Activated T-cell treated with anti-CD3 and anti-CD28 coated beads, Interleukin-2, amount 50 U/mL, for 24 hours (primary cell): ENCODE measurements around the gene MICU1.
"Not testable (repeated sequence)": the region's sequence is repeated elsewhere in the genome, so short reads cannot be mapped to it uniquely, and the experiment has no call there.

Experiments
- DNase-seq: peaks from one replicate; pipeline ENCODE4 v3.0.0-alpha.2; 2020
- H3K27ac Mint-ChIP-seq: 2 replicates; pipeline ENCODE4 v1.8.0; 2020; ENCODE audit warnings: mild to moderate bottlenecking, mixed read lengths
- H3K27me3 Mint-ChIP-seq: 2 replicates; pipeline ENCODE4 v1.8.0; 2020; ENCODE audit warnings: mixed read lengths
- H3K36me3 Mint-ChIP-seq: 2 replicates; pipeline ENCODE4 v1.8.0; 2020; ENCODE audit warnings: low read depth, mixed read lengths
- H3K4me1 Mint-ChIP-seq: 2 replicates; pipeline ENCODE4 v1.8.0; 2020; ENCODE audit warnings: low read depth, mixed read lengths
- H3K4me3 Mint-ChIP-seq: 2 replicates; pipeline ENCODE4 v1.8.0; 2020; ENCODE audit warnings: mild to moderate bottlenecking, moderate library complexity, mixed read lengths
- H3K9me3 Mint-ChIP-seq: 2 replicates; pipeline ENCODE4 v1.8.0; 2020; ENCODE audit warnings: mixed read lengths

MICU1 gene

DNA sequence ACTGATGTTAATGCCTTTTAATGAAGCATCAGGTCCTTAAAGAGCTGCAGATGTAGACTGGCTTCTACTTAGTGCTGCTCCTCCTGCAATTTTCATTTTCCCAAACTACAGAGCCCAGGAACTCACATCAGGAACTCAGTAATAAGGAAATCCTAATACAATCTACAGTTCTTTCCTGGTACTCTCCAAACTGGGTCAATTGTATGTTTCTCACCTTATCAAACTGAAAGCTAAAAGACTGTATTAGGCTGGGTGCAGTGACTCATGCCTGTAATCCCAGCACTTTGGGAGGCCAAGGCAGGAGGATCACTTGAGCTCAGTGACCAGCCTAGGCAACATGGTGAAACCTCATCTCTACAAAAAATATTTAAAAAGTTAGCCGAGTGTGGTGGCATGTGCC, 216.7 kb downstream of the MICU1 start:
- DNase-seq: no peak
- Mint-ChIP-seq H3K27ac (no peak overlapping the region), H3K4me1 (peaks cover 3% of the 10 kb centered on the region), H3K9me3 (no peaks in the 10 kb centered on the region), H3K27me3 (no peaks in the 10 kb centered on the region), H3K4me3 (no peak overlapping the region), H3K36me3 (peaks cover 25% of the 10 kb centered on the region)

DNA sequence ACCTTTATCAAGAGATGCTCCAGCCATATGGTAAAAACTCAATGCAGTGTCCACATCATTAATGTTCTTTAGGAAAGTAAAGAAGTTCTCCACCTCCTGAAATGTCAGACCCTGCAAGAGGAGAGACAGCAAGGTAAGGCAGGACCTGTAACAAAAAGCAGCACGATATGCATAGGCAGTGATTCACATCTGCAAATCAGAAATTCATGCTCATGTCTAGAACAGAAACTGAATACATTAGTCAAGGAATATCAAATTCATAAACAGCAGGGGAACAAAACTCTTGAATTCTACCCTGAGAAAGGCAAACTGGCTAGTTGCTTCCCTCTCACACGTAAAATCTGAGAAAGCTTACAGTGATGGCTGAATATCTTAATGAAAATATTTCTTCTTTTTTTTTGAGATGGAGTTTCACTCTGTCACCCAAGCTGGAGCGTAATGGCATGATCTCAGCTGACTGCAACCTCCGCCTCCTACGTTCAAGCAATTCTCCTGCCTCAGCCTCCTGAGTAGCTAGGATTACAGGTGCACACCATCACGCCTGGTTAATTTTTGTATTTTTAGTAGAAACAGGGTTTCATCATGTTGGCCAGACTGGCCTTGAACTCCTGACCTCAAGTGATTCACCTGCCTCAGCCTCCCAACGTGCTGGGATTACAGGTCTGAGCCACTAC, 217.8 kb downstream of the MICU1 start:
- DNase-seq: no peak
- Mint-ChIP-seq H3K27me3 (no peaks in the 10 kb centered on the region), H3K27ac (no peak overlapping the region), H3K36me3 (peaks cover 26% of the 10 kb centered on the region), H3K4me1 (peaks cover 3% of the 10 kb centered on the region), H3K4me3 (no peak overlapping the region), H3K9me3 (no peaks in the 10 kb centered on the region)

DNA sequence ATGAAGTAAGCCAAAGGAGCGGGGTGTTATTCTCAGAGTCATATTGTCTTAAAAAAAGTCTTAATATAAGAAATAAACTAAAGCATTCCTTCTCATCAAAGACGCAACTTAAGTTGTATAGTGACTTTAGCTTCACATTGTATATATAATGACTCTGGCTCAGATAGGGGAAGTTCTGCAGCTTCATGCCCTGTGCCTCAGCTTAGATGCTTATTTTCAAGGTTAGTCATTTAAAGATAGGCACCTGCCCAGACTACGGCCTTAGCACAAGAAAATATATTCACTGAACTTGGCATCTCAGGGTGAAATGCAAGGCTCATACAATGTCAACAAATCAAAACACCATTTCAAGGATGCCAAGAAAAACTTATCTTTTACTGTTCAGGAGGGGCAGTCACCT, 218.4 kb downstream of the MICU1 start:
- no peak for DNase-seq
- Mint-ChIP-seq H3K27ac (no peak overlapping the region), H3K4me3 (no peak overlapping the region), H3K36me3 (peaks cover 29% of the 10 kb centered on the region), H3K9me3 (no peaks in the 10 kb centered on the region), H3K27me3 (no peaks in the 10 kb centered on the region), H3K4me1 (peaks cover 3% of the 10 kb centered on the region)

DNA sequence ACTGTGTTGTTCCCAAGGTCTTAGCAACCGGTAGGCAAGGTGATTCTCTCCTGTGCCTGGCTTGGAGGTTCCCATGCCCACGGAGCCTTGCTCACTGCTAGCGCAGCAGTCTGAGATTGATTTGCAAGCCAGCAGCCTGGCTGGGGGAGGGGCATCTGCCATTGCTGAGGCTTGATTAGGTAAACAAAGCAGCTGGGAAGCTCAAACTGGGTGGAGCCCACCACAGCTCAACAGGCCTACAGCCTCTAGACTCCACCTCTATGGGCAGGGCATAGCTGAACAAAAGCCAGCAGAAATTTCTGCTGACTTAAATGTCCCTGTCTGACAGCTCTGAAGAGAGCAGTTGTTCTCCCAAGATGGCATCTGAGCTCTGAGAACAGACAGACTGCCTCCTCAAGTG, 230.3 kb downstream of the MICU1 start:
- H3K4me3 Mint-ChIP-seq, H3K4me1 Mint-ChIP-seq, H3K9me3 Mint-ChIP-seq, DNase-seq, H3K27me3 Mint-ChIP-seq, H3K27ac Mint-ChIP-seq: not testable (repeated sequence)
- H3K36me3 Mint-ChIP-seq: peaks cover 17% of the 10 kb centered on the region

DNA sequence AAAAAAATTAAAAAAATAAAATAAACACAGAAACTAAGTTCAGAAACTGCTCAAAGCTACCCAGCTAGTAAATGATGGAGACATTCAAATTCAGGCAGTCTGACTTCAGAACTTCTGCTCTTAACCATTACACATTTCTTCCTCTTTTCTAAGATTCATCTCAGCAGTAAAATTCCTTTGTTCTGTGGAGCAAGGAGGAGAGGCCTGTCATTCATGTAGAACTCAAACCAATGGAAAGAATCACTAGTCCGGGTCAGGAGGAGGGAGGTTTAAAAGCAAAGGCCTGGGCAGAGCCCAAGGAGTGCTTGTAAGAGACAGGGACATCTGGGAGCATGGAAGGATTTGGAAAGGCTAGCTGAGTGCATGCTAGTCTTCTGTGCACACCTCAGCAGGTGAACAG, 233.3 kb downstream of the MICU1 start:
- Mint-ChIP-seq H3K27ac (no peak overlapping the region), H3K27me3 (no peaks in the 10 kb centered on the region), H3K36me3 (peaks cover 9% of the 10 kb centered on the region), H3K4me1 (peaks cover 3% of the 10 kb centered on the region), H3K9me3 (peaks cover 2% of the 10 kb centered on the region), H3K4me3 (no peak overlapping the region)
- DNase-seq: no peak

DNA sequence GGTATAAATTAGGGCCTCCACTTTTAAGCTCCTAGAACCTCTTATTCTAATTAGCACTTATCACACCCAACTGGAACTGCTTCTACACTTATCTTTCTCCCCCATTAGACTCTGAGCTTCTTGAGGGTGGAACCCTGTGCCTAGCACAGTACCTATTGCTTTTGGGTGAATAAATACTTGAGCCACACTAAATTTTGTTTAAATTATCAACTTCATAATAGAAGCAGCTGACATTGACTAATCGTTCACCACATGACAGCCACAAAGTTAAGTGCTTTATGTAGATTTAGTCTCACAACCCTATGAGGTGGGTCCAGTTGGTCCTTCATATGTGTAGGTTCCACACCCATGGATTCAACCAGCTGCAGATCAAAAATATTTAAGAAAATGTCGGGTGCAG, 235.1 kb downstream of the MICU1 start:
- peaks cover 7% of the 10 kb centered on the region for H3K36me3 Mint-ChIP-seq
- H3K9me3 Mint-ChIP-seq: no peaks in the 10 kb centered on the region
- no peak for DNase-seq
- H3K27me3 Mint-ChIP-seq: no peaks in the 10 kb centered on the region
- H3K4me3 Mint-ChIP-seq: no peak overlapping the region
- H3K4me1 Mint-ChIP-seq: peaks cover 3% of the 10 kb centered on the region
- no peak overlapping the region for H3K27ac Mint-ChIP-seq

DNA sequence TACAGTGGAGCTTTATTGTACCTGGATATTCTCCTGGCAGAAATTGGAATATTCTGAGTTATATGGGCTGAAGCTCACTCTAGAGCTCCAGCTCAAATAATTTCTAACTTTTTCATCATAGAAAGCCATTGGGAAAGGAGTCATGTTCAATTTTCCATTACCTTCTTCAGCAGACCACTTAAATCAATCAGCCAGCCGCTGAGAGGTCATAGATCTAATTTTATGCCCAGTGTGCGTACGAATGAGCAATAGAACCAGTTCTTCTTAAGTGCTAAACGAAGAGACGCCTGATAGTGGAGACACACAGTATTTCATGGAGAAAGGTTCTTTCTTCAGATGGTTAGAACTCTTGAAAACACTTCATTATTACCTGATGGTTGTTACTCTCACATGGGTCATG, 236.2 kb downstream of the MICU1 start:
- no peaks in the 10 kb centered on the region for H3K9me3 Mint-ChIP-seq
- peaks cover 3% of the 10 kb centered on the region for H3K4me1 Mint-ChIP-seq
- no peak for DNase-seq
- no peaks in the 10 kb centered on the region for H3K27me3 Mint-ChIP-seq
- no peak overlapping the region for H3K4me3 Mint-ChIP-seq
- H3K36me3 Mint-ChIP-seq: peaks cover 4% of the 10 kb centered on the region
- no peak overlapping the region for H3K27ac Mint-ChIP-seq

DNA sequence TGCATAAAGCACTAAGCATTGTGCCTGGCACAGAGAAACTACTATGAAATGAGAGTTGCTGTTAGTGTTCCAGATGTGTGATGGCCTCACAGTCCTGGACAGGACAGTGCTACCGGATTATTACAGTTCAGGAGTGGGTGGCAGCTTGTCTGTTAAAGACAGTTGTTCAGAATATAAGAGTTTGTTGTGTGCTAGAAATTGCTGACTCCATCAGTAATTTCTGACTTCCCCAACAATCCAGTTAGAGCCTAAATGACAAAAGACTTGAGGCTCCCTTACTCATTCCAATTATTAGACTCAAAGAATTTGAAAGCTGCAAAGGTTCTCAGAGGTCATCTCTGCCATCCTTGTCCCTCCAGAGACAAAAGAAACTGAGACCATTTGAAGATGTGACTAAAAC, 236.9 kb downstream of the MICU1 start:
- Mint-ChIP-seq H3K4me1 (peaks cover 3% of the 10 kb centered on the region), H3K4me3 (no peak overlapping the region), H3K36me3 (peaks cover 4% of the 10 kb centered on the region), H3K9me3 (no peaks in the 10 kb centered on the region), H3K27me3 (no peaks in the 10 kb centered on the region), H3K27ac (no peak overlapping the region)
- DNase-seq: no peak

DNA sequence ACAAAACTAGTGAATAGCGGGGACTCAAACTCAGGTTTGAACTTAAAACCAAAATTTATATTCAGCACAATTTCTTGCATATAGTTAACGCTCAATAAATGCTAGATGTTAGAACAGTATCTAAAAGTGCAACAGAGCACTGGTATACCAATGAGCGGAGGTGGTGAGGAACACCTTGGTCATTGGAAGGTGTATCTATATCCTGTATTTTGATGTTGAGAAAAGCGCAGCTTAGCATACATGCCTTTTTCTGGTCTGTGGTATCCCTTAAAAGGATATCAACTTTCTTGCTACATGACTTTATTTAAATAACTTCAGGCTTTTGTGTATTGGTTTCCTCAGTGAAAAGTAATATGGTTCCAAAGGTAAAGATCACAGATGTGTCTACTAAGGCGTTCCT, 237.8 kb downstream of the MICU1 start:
- Mint-ChIP-seq H3K27ac (no peak overlapping the region), H3K4me1 (peaks cover 3% of the 10 kb centered on the region), H3K9me3 (no peaks in the 10 kb centered on the region), H3K36me3 (peaks cover under 1% of the 10 kb centered on the region), H3K27me3 (no peaks in the 10 kb centered on the region), H3K4me3 (no peak overlapping the region)
- no peak for DNase-seq

DNA sequence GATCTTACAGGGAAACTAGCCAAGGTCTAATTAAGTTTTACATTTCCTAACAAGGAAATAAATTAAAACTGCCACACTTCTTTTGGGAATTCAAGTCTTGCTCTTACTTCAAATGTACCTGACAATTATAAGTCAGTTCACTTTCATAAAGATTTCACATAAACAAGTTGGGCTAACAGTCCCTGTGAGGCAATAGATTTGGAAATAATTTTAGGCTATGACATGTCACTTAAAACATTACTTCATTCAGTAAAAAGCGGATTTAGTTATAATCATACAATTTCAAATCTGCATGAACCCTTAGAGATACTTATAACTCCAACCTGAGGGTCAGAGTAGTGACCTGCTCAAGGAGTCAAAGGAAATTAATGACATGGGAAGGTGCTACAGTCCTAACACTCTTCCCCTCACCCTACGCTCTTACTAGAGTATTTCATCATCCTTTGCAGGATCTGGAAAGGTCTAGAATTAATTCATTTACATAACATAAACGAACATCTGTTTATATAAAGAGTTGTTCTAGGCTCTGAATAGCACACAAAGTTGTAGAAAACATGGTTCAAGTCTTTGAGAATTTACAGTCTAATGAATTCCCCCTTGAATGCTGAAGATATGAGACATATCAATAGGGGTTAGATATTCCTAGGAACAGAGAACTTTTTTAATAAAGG, 238.8 kb downstream of the MICU1 start:
- Mint-ChIP-seq H3K4me1 (peaks cover 3% of the 10 kb centered on the region), H3K27ac (no peak overlapping the region), H3K9me3 (no peaks in the 10 kb centered on the region), H3K27me3 (no peaks in the 10 kb centered on the region), H3K36me3 (no peaks in the 10 kb centered on the region), H3K4me3 (no peak overlapping the region)
- DNase-seq: no peak

DNA sequence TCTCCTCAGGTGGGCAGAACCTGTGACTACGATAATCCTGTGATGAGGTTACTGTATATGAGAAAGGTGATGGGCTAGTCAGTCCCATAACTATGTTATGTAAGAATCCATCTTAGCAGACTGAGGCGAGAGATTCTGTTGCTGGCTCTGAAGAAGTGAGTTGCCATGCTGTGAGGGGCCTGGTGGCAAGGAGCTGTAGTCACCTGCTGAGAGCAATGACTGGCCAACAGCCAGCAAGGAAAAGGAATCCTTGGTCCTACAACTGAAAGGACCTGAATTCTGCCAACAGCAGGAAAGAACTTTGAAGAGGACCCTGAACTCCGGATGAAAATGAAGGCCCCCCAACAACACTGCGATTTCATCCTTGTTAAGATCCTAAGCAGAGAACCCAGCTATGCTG, 240.2 kb downstream of the MICU1 start:
- no peak overlapping the region for H3K27ac Mint-ChIP-seq
- H3K9me3 Mint-ChIP-seq: no peaks in the 10 kb centered on the region
- H3K36me3 Mint-ChIP-seq: no peaks in the 10 kb centered on the region
- H3K27me3 Mint-ChIP-seq: no peaks in the 10 kb centered on the region
- DNase-seq: no peak
- peaks cover 3% of the 10 kb centered on the region for H3K4me1 Mint-ChIP-seq
- no peak overlapping the region for H3K4me3 Mint-ChIP-seq

DNA sequence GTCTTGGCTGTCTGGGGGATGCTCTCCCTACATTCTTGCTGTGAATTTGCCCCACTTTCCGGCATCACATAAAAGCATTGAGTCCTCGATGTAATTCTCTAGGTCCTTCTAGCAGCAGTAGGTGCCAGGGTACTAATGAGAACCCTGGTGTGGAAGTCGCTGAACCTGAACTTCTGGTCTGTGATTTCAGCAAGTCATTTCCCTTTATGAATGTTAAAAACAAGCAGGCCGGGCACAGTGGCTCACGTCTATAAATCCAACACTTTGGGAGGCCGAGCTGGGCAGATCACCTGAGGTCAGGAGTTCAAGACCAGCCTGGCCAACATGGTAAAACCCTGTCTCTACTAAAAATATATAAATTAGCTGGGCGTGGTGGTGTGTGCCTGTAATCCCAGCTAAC, 240.9 kb downstream of the MICU1 start:
- not testable (repeated sequence) for DNase-seq, H3K27ac Mint-ChIP-seq, H3K36me3 Mint-ChIP-seq, H3K4me1 Mint-ChIP-seq, H3K27me3 Mint-ChIP-seq, H3K9me3 Mint-ChIP-seq, H3K4me3 Mint-ChIP-seq

DNA sequence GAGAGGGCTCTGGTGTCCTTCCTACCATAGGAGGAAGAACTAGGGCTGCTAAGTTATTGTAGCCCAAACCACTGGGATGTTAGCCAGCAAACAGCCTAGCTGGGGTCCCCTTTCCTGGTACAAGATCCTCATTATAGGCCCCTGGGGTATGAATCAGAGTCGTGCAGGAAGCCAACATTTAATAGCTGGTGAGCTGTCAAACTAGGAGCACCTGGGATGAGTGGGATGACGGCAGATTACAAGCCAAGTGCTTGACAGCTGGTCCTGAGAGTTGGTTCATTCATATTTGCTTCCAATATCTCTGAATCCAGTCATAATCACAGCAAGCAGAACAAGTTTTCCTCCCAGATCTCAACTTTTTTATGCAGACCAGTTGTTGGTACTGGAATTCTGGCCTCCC, 246.1 kb downstream of the MICU1 start:
- H3K4me1 Mint-ChIP-seq: peaks cover 7% of the 10 kb centered on the region
- no peaks in the 10 kb centered on the region for H3K27me3 Mint-ChIP-seq
- H3K36me3 Mint-ChIP-seq: peaks cover 8% of the 10 kb centered on the region
- no peak for DNase-seq
- no peaks in the 10 kb centered on the region for H3K9me3 Mint-ChIP-seq
- no peak overlapping the region for H3K4me3 Mint-ChIP-seq
- no peak overlapping the region for H3K27ac Mint-ChIP-seq

DNA sequence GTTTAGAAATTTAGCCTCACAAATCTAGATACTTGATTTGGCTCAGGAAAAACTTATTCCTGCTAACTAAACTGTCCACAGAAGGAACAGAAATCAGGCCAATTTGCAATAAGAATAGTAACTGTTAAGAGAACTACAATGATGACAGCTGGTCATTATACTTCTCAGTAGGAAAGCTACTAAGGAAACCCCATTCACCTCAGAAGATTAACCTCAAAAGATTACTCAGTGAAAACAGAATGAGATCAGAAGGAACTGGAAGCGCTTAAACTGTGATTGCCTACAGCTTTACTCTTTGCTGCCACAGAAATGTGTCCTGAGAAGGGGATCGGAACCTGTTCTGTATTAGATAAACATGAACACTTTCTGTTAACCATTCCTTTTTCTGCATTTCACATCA, 246.8 kb downstream of the MICU1 start:
- Mint-ChIP-seq H3K4me1 (peaks cover 7% of the 10 kb centered on the region), H3K36me3 (peaks cover 8% of the 10 kb centered on the region), H3K4me3 (no peak overlapping the region), H3K27me3 (no peaks in the 10 kb centered on the region), H3K9me3 (no peaks in the 10 kb centered on the region), H3K27ac (peak overlapping the region; percentile 10)
- DNase-seq: no peak

DNA sequence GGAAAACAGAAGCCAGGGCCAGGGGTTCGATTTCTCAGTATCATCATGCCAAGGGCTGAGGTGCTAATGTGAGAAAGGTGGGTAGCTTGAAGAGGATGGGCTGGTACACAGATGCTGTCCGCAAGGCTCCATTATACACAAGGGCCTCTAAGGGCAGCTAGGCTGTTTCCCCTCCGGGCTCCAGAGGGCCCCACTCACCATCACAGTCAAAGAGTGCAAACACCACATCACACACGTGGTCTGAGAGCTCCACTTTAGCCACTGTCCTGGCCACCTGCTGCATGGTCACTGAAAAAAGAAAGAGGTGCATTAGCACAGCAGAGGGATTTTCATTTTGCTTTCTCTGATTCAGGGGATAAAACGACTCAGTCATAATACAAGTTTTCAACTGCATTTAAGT, 250.3 kb downstream of the MICU1 start:
- H3K36me3 Mint-ChIP-seq: peaks cover 12% of the 10 kb centered on the region
- no peak for DNase-seq
- no peaks in the 10 kb centered on the region for H3K9me3 Mint-ChIP-seq
- no peak overlapping the region for H3K27ac Mint-ChIP-seq
- no peaks in the 10 kb centered on the region for H3K27me3 Mint-ChIP-seq
- no peak overlapping the region for H3K4me3 Mint-ChIP-seq
- H3K4me1 Mint-ChIP-seq: peaks cover 8% of the 10 kb centered on the region

DNA sequence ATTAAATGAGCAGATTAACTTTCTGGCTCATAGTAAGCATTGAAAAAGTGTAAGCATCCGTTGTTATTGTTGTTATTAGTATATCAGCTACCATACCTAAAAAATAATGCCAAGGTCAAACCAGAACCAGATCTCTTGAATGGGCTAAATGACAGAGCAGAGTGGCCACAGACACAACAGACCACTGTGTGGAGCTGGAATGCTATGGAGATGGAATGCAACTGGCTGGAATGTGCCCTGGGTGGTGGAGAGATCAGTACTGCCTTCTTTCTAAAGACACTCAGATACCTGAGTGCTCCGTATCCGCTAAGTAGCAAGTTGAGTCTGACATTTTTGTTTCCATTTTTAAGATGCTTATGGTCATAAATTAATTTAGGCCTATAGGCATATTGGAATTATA, 250.7 kb downstream of the MICU1 start:
- Mint-ChIP-seq H3K27me3 (no peaks in the 10 kb centered on the region), H3K36me3 (peaks cover 12% of the 10 kb centered on the region), H3K27ac (no peak overlapping the region), H3K4me1 (peaks cover 12% of the 10 kb centered on the region), H3K9me3 (no peaks in the 10 kb centered on the region), H3K4me3 (no peak overlapping the region)
- DNase-seq: no peak
